Hepatocyte (in vitro differentiated cells): Measurements from ENCODE around the gene TRAF7. TPM values are rescaled to one million over a fixed set of nuclear protein-coding genes. Genes with fewer than 3 reads are reported as not detected.
A peak's percentile ranks its signal among the peaks of the same experiment; 100 is the strongest.

Experiments
- DNase-seq: peaks from one replicate; pipeline ENCODE4 v3.0.0-alpha.2; 2016; ENCODE audit warnings: low spot score
- H2AFZ ChIP-seq: fragments of 200-600 bp; sonication (generic); 2 replicates; pipeline ENCODE4 v1.6.0; 2016; ENCODE audit warnings: antibody characterized with exemption, mild to moderate bottlenecking
- H3K27ac ChIP-seq: fragments of 200-600 bp; sonication (generic); 2 replicates; pipeline ENCODE4 v1.5.1; 2016; ENCODE audit warnings: mild to moderate bottlenecking
- H3K27me3 ChIP-seq: fragments of 200-600 bp; sonication (generic); 2 replicates; pipeline ENCODE4 v1.6.1; 2016
- H3K36me3 ChIP-seq: fragments of 200-600 bp; sonication (generic); replicated peaks from 2 replicates; pipeline ENCODE4 v1.5.1; 2016; ENCODE audit warnings: low read depth; ENCODE audit not compliant: insufficient read depth
- H3K4me1 ChIP-seq: fragments of 200-600 bp; sonication (generic); 2 replicates; pipeline ENCODE4 v1.5.1; 2016; ENCODE audit warnings: mild to moderate bottlenecking, moderate library complexity; ENCODE audit not compliant: insufficient read depth
- H3K4me2 ChIP-seq: fragments of 200-600 bp; sonication (generic); 2 replicates; pipeline ENCODE4 v1.6.0; 2016
- H3K4me3 ChIP-seq: fragments of 200-600 bp; sonication (generic); 2 replicates; pipeline ENCODE4 v1.5.1; 2016; ENCODE audit warnings: mild to moderate bottlenecking
- H3K79me2 ChIP-seq: fragments of 200-600 bp; sonication (generic); 2 replicates; pipeline ENCODE4 v1.6.0; 2017; ENCODE audit warnings: mild to moderate bottlenecking
- H3K9me2 ChIP-seq: fragments of 200-600 bp; sonication (generic); replicated peaks from 2 replicates; pipeline ENCODE4 v1.6.0; 2017; ENCODE audit warnings: mild to moderate bottlenecking; ENCODE audit not compliant: insufficient read depth
- H3K9me3 ChIP-seq: fragments of 200-600 bp; sonication (generic); 2 replicates; pipeline ENCODE4 v1.5.1; 2016; ENCODE audit warnings: low read depth, mild to moderate bottlenecking
- H4K20me1 ChIP-seq: fragments of 200-600 bp; sonication (generic); 2 replicates; pipeline ENCODE4 v1.6.0; 2016; ENCODE audit warnings: mild to moderate bottlenecking; ENCODE audit not compliant: insufficient read depth, poor library complexity, severe bottlenecking
- CTCF ChIP-seq: fragments of 200-600 bp; sonication (generic); IDR thresholded peaks from 2 replicates; pipeline ENCODE4 v1.5.1; 2016; ENCODE audit warnings: antibody characterized with exemption, mild to moderate bottlenecking; ENCODE audit not compliant: poor library complexity
- EZH2 ChIP-seq: fragments of 200-600 bp; sonication (generic); IDR thresholded peaks from 2 replicates; pipeline ENCODE4 v1.6.1; 2016; ENCODE audit warnings: antibody characterized with exemption, mild to moderate bottlenecking, borderline replicate concordance
- EZH2phosphoT487 ChIP-seq: fragments of 200-600 bp; sonication (generic); IDR thresholded peaks from one replicate; pipeline ENCODE4 v1.6.1; 2018; ENCODE audit warnings: antibody characterized with exemption, mild to moderate bottlenecking, low read depth, moderate library complexity; ENCODE audit not compliant: unreplicated experiment, severe bottlenecking
- WGBS: methylation state at CpG from one replicate; pipeline ENCODE4 v1.1.6; 2016; ENCODE audit warnings: low lambda C conversion rate; ENCODE audit errors: missing lambda C conversion rate; 5-methylcytosine and 5-hydroxymethylcytosine counted together
- polyA plus RNA-seq: library from polyadenylated mRNA; unstranded; fragments of >200 nt; fragmentation: Nextera tagmentation; extraction: Ambion mirVana; gene quantifications from 2 replicates; pipeline ENCODE4 v1.2.1, GENCODE V29; 2016
- total RNA-seq: library from RNA; depleted of rRNA; stranded (reverse); fragments of >200 nt; gene quantifications from 2 replicates; pipeline ENCODE4 v1.2.3, GENCODE V29; 2014

TRAF7 gene
- total and polyA plus RNA-seq, 2 experiments from 2014 or later: 37.4 to 55.1 TPM

- Histone ChIP-seq H3K79me2 (no peaks in the 10 kb centered on the region), H2AFZ (no peak overlapping the region), H3K27ac (no peak overlapping the region), H3K4me3 (no peak overlapping the region), H3K36me3 (no peaks in the 10 kb centered on the region), H3K27me3 (peaks cover 5% of the 10 kb centered on the region), H3K4me1 (peaks cover 10% of the 10 kb centered on the region), H4K20me1 (no peaks in the 10 kb centered on the region), H3K4me2 (no peak overlapping the region), H3K9me2 (no peaks in the 10 kb centered on the region), H3K9me3 (no peaks in the 10 kb centered on the region)
- DNase-seq: no peak
- 91% methylated on average over 11 of the region's 11 CpGs for WGBS
- TF ChIP-seq EZH2phosphoT487 (no peak), CTCF (no peak), EZH2 (no peak)
Observed at GRCh38 chr16:2191446-2191706, 35.8 kb downstream of the TRAF7 start.

GRCh38 chr16:2194166-2194834, 38.7 kb downstream of the TRAF7 start:
- peaks cover 10% of the 10 kb centered on the region for H3K4me1 ChIP-seq
- H3K9me3 ChIP-seq: no peaks in the 10 kb centered on the region
- H3K27ac ChIP-seq: no peak overlapping the region
- no peaks in the 10 kb centered on the region for H3K9me2 ChIP-seq
- H3K4me2 ChIP-seq: no peak overlapping the region
- H2AFZ ChIP-seq: no peak overlapping the region
- H3K4me3 ChIP-seq: no peak overlapping the region
- no peaks in the 10 kb centered on the region for H3K79me2 ChIP-seq
- no peaks in the 10 kb centered on the region for H4K20me1 ChIP-seq
- TF ChIP-seq CTCF: no peak
- TF ChIP-seq EZH2: no peak
- TF ChIP-seq EZH2phosphoT487: no peak
- WGBS: 74% methylated on average over 16 of the region's 16 CpGs
- peak; percentile 70 for DNase-seq
- H3K27me3 ChIP-seq: peaks cover 23% of the 10 kb centered on the region
- no peaks in the 10 kb centered on the region for H3K36me3 ChIP-seq

- Histone ChIP-seq H2AFZ (no peak overlapping the region), H3K4me1 (peaks cover 10% of the 10 kb centered on the region), H4K20me1 (no peaks in the 10 kb centered on the region), H3K4me3 (no peak overlapping the region), H3K79me2 (no peaks in the 10 kb centered on the region), H3K9me3 (no peaks in the 10 kb centered on the region), H3K27ac (no peak overlapping the region), H3K27me3 (peaks cover 23% of the 10 kb centered on the region), H3K9me2 (no peaks in the 10 kb centered on the region), H3K36me3 (no peaks in the 10 kb centered on the region), H3K4me2 (peak overlapping the region; percentile 92)
- peak; percentile 69 for DNase-seq
- 18% methylated on average over 10 of the region's 10 CpGs for WGBS
- TF ChIP-seq CTCF (peak; percentile 51), EZH2phosphoT487 (no peak)
Observed at GRCh38 chr16:2194852-2195321, 39.3 kb downstream of the TRAF7 start.
